ENCODE results near the gene ARHGAP15. TPM values are rescaled to one million over a fixed set of nuclear protein-coding genes. Genes with fewer than 3 reads are reported as not detected.

The ARHGAP15 gene
- total RNA-seq, 4 donors from 2014 or later: 0.80 to 53.1 (median 12.7) TPM

DNA sequence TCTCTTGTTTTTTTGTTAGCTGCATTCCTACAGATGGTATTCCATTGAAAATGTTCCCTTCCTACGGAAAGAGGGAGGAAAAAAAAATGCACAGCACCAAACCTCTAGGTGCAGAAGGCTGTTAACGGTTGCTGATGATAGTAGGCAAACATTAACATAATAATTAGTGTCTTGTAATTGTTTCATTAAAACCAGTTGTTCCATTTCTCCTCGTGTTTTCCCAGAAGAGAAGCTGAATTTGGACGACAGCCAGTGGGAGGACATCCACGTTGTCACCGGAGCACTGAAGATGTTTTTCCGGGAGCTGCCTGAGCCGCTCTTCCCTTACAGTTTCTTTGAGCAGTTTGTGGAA, 494.7 kb downstream of the ARHGAP15 start:
- TF ChIP-seq POLR2AphosphoS5 (IDR thresholded peaks at IDR 0.05) (no peak), POLR2A (IDR thresholded peaks at IDR 0.05) (no peak), CTCF (IDR thresholded peaks at IDR 0.05) (no peak), EP300 (IDR thresholded peaks at IDR 0.05; ENCODE audit: low read depth) (no peak)
- no peaks in the 10 kb centered on the region for H3K27me3 ChIP-seq
- H3K36me3 ChIP-seq: no peaks in the 10 kb centered on the region
- H3K27ac ChIP-seq: no peak overlapping the region
- DNase-seq: no peak
- intact Hi-C loops (cut with DNase I; ENCODE audit: low total_unique reads): no loop called here
- no peaks in the 10 kb centered on the region for H3K9me3 ChIP-seq
- no peaks in the 10 kb centered on the region for H3K4me1 ChIP-seq
- in situ Hi-C loops (cut with MboI; ENCODE audit: low pct_ligation_motif_present in 1 of 4, low pct_unique_long_range_greater_than_20kb in 1 of 4, low sequenced_read_pairs in 3 of 4): no loop called here
- 65 to 79% methylated on average over 8 of the region's 8 CpGs for WGBS, 2 donors (ENCODE audit: low coverage in 1 of 2)
- no peak overlapping the region for H3K4me3 ChIP-seq

DNA sequence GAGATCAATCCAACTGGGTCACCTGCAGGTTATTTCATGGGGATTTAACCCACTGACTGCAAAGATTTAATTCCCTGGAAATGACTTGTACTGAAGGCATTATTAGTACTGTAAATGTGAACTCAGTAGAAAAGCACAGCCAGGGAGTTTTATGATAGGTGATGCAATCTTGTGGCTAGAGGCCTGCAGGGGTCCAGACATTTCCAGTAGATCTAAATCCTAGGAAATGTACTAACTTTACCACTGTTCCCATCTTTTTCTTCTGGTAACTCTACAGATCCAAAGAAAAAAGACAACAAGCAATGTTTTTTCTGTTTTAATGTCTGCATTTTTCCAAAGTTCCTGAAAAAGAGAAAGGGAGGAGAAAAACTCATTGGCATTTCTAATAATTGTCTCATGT, 500.1 kb downstream of the ARHGAP15 start:
- no peaks in the 10 kb centered on the region for H3K9me3 ChIP-seq
- no peak for DNase-seq
- no peaks in the 10 kb centered on the region for H3K27me3 ChIP-seq
- TF ChIP-seq CTCF (IDR thresholded peaks at IDR 0.05): no peak
- no peak for TF ChIP-seq POLR2A (IDR thresholded peaks at IDR 0.05)
- no peak for TF ChIP-seq POLR2AphosphoS5 (IDR thresholded peaks at IDR 0.05)
- TF ChIP-seq EP300 (IDR thresholded peaks at IDR 0.05; ENCODE audit: low read depth): no peak
- intact Hi-C loops (cut with DNase I; ENCODE audit: low total_unique reads): no loop called here
- H3K4me1 ChIP-seq: no peaks in the 10 kb centered on the region
- H3K27ac ChIP-seq: no peak overlapping the region
- no peaks in the 10 kb centered on the region for H3K36me3 ChIP-seq
- in situ Hi-C loops (cut with MboI; ENCODE audit: low pct_ligation_motif_present in 1 of 4, low pct_unique_long_range_greater_than_20kb in 1 of 4, low sequenced_read_pairs in 3 of 4): no loop called here
- no peak overlapping the region for H3K4me3 ChIP-seq

GRCh38 chr2:143632751-143633374, 503.6 kb downstream of the ARHGAP15 start:
- no peak for DNase-seq
- Histone ChIP-seq H3K9me3 (no peaks in the 10 kb centered on the region), H3K4me3 (no peak overlapping the region), H3K27me3 (no peaks in the 10 kb centered on the region), H3K4me1 (no peaks in the 10 kb centered on the region), H3K27ac (no peak overlapping the region), H3K36me3 (no peaks in the 10 kb centered on the region)
- TF ChIP-seq EP300 (IDR thresholded peaks at IDR 0.05; ENCODE audit: low read depth) (no peak), POLR2AphosphoS5 (IDR thresholded peaks at IDR 0.05) (no peak), CTCF (IDR thresholded peaks at IDR 0.05) (no peak), POLR2A (IDR thresholded peaks at IDR 0.05) (no peak)
- intact Hi-C loops (cut with DNase I; ENCODE audit: low total_unique reads) (no loop called here), in situ Hi-C loops (cut with MboI; ENCODE audit: low pct_ligation_motif_present in 1 of 4, low pct_unique_long_range_greater_than_20kb in 1 of 4, low sequenced_read_pairs in 3 of 4) (no loop called here)
- 51 to 73% methylated on average over 3 of the region's 3 CpGs for WGBS, 2 donors (ENCODE audit: low coverage in 1 of 2)

GRCh38 chr2:143633419-143633818, 504.2 kb downstream of the ARHGAP15 start:
- H3K4me3 ChIP-seq: no peak overlapping the region
- in situ Hi-C loops (cut with MboI; ENCODE audit: low pct_ligation_motif_present in 1 of 4, low pct_unique_long_range_greater_than_20kb in 1 of 4, low sequenced_read_pairs in 3 of 4) (no loop called here), intact Hi-C loops (cut with DNase I; ENCODE audit: low total_unique reads) (no loop called here)
- TF ChIP-seq EP300 (IDR thresholded peaks at IDR 0.05; ENCODE audit: low read depth) (no peak), POLR2AphosphoS5 (IDR thresholded peaks at IDR 0.05) (no peak), CTCF (IDR thresholded peaks at IDR 0.05) (no peak), POLR2A (IDR thresholded peaks at IDR 0.05) (no peak)
- DNase-seq: no peak
- 38 to 67% methylated on average over 1 to 2 of the region's 2 CpGs for WGBS, 2 donors (ENCODE audit: low coverage in 1 of 2)
- H3K27me3 ChIP-seq: no peaks in the 10 kb centered on the region
- H3K36me3 ChIP-seq: no peaks in the 10 kb centered on the region
- no peak overlapping the region for H3K27ac ChIP-seq
- H3K9me3 ChIP-seq: no peaks in the 10 kb centered on the region
- no peaks in the 10 kb centered on the region for H3K4me1 ChIP-seq

Measured in transverse colon (tissue), 4 donors.